Endothelial cell of umbilical vein (primary cell): Measurements from ENCODE around the gene ERRFI1. TPM values are rescaled to one million over a fixed set of nuclear protein-coding genes. Genes with fewer than 3 reads are reported as not detected.

ENCODE experiments used
- BruUV-seq: library from RNA; stranded (reverse); fragments of 400-500 nt; replicated peaks from 2 replicates; lab custom pipeline; 2021; lab: Mats Ljungman, UMichigan
- CTCF ChIA-PET: fragments of 300-600, 350-600 bp; sonication (Branson Sonifier 250); formaldehyde crosslinking; loops from one replicate; lab custom pipeline; 2021; ENCODE audit warnings: antibody characterized with exemption, inconsistent platforms; lab: Charles Lee
- POLR2A ChIA-PET: fragments of 300-600, 350-600 bp; sonication (Branson Sonifier 250); formaldehyde crosslinking; loops from one replicate; lab custom pipeline; 2021; ENCODE audit warnings: antibody characterized with exemption, inconsistent platforms; lab: Charles Lee
- DNase-seq: peaks from one replicate; pipeline ENCODE4 v3.0.0-alpha.2; 2011; ENCODE audit warnings: low read depth, low spot score
- FAIRE-seq: peaks from 2 replicates; lab custom pipeline; 2011; peaks lifted over from hg19 to GRCh38; lab: Jason Lieb, UNC
- H2AFZ ChIP-seq: 2 replicates; pipeline ENCODE4 v1.6.0; 2012; ENCODE audit warnings: low read depth, low read length, control low read depth, inconsistent platforms
- H3K27ac ChIP-seq: 2 replicates; pipeline ENCODE4 v1.5.1; 2011; ENCODE audit warnings: low read depth, mild to moderate bottlenecking, control low read depth, low read length, moderate library complexity; ENCODE audit not compliant: insufficient read depth
- H3K27me3 ChIP-seq, 2 experiments: 2 replicates each; pipeline versions ENCODE4 v1.6.0 to v1.6.1; 2011; ENCODE audit warnings: low read length in 2 of 2, mixed read lengths in 1 of 2; ENCODE audit not compliant: control insufficient read depth in 2 of 2, insufficient read depth in 2 of 2
- H3K36me3 ChIP-seq, 2 experiments: 2 replicates in 1 of 2; 3 replicates in 1 of 2; pipeline ENCODE4 v1.5.1; 2011; ENCODE audit warnings: low read length in 2 of 2, mild to moderate bottlenecking in 1 of 2, moderate library complexity in 1 of 2; ENCODE audit not compliant: control insufficient read depth in 2 of 2, insufficient read depth in 2 of 2; ENCODE audit errors: extremely low read depth in 1 of 2
- H3K4me1 ChIP-seq: 3 replicates; pipeline ENCODE4 v1.5.1; 2011; ENCODE audit warnings: mild to moderate bottlenecking, low read length; ENCODE audit not compliant: control insufficient read depth, insufficient read depth; ENCODE audit errors: extremely low read depth
- H3K4me2 ChIP-seq: 2 replicates; pipeline ENCODE4 v1.6.1; 2011; ENCODE audit warnings: low read length, control low read depth, mixed read lengths; ENCODE audit not compliant: insufficient read depth
- H3K4me3 ChIP-seq, 3 experiments: fragments of 200-600 bp in 1 of 3; sonication (generic), shearing (Covaris generic) in 1 of 3; replicated peaks in 1 of 3; 2 replicates each; pipeline ENCODE4 v1.5.1; 2011 to 2016; ENCODE audit warnings: control low read depth in 3 of 3, low read length in 3 of 3, mild to moderate bottlenecking in 2 of 3, inconsistent platforms in 1 of 3, low read depth in 1 of 3, moderate library complexity in 1 of 3; ENCODE audit not compliant: insufficient read depth in 1 of 3
- H3K79me2 ChIP-seq: 2 replicates; pipeline ENCODE4 v1.6.0; 2012; ENCODE audit warnings: low read length, inconsistent platforms; ENCODE audit not compliant: control insufficient read depth, insufficient read depth
- H3K9ac ChIP-seq: replicated peaks from 2 replicates; pipeline ENCODE3; 2011; ENCODE audit warnings: low read length, control low read depth; ENCODE audit not compliant: insufficient read depth; ENCODE audit errors: extremely low read depth
- H3K9me1 ChIP-seq: replicated peaks from 3 replicates; pipeline ENCODE4 v1.6.0; 2011; ENCODE audit warnings: mild to moderate bottlenecking, low read length; ENCODE audit not compliant: control insufficient read depth, insufficient read depth; ENCODE audit errors: extremely low read depth
- H3K9me3 ChIP-seq: replicated peaks from 2 replicates; pipeline ENCODE4 v1.5.1; 2012; ENCODE audit warnings: low read length, inconsistent platforms; ENCODE audit not compliant: control insufficient read depth, insufficient read depth
- H4K20me1 ChIP-seq: replicated peaks from 2 replicates; pipeline ENCODE3; 2011; ENCODE audit warnings: mild to moderate bottlenecking, low read length; ENCODE audit not compliant: control insufficient read depth, insufficient read depth; ENCODE audit errors: extremely low read depth
- CTCF ChIP-seq, 2 donors: IDR thresholded peaks; 1 replicate in 1 of 2; 2 replicates in 1 of 2; pipeline ENCODE4 v1.5.1; 2011; ENCODE audit warnings: low read length in 2 of 2, mild to moderate bottlenecking in 2 of 2, moderate library complexity in 2 of 2, control low read depth in 1 of 2, inconsistent platforms in 1 of 2, low read depth in 1 of 2; ENCODE audit not compliant: insufficient read depth in 1 of 2; ENCODE audit errors: extremely low read depth in 1 of 2
- EZH2 ChIP-seq: IDR thresholded peaks from 2 replicates; pipeline ENCODE4 v1.6.1; 2012; ENCODE audit warnings: borderline replicate concordance, low read depth, mild to moderate bottlenecking, moderate library complexity, low read length, inconsistent platforms; ENCODE audit not compliant: severe bottlenecking
- FOS ChIP-seq: IDR thresholded peaks from 2 replicates; pipeline ENCODE4 v1.6.1; 2011; ENCODE audit warnings: mild to moderate bottlenecking, low read length, moderate library complexity, borderline replicate concordance; ENCODE audit not compliant: insufficient read depth
- GATA2 ChIP-seq: IDR thresholded peaks from 2 replicates; pipeline ENCODE4 v1.7.0; 2011; ENCODE audit warnings: low read depth, mild to moderate bottlenecking, moderate library complexity, mixed read lengths, low read length; ENCODE audit not compliant: insufficient read length, insufficient read depth
- JUN ChIP-seq: IDR thresholded peaks from 2 replicates; pipeline ENCODE4 v1.6.1; 2011; ENCODE audit warnings: borderline replicate concordance, low read depth; ENCODE audit not compliant: insufficient read length, insufficient read depth
- MAX ChIP-seq: IDR thresholded peaks from 2 replicates; pipeline ENCODE4 v1.6.1; 2011; ENCODE audit not compliant: insufficient read depth, insufficient read length
- MYC ChIP-seq: IDR thresholded peaks from one replicate; pipeline ENCODE4 v1.6.1; 2011; ENCODE audit warnings: mild to moderate bottlenecking, low read depth, low read length
- POLR2A ChIP-seq: IDR thresholded peaks from 2 replicates; pipeline ENCODE4 v1.6.1; 2012; ENCODE audit warnings: low read depth, mild to moderate bottlenecking, control low read depth, low read length
- POLR2AphosphoS5 ChIP-seq: IDR thresholded peaks from 2 replicates; pipeline ENCODE4 v1.6.1; 2012; ENCODE audit warnings: low read depth, mild to moderate bottlenecking, control low read depth, low read length, moderate library complexity; ENCODE audit not compliant: insufficient read depth
- dilution Hi-C: fragments of 300-500 bp; cut with MboI; formaldehyde crosslinking; loops from one replicate; pipeline ENCODE4 v1.15.0; 2019; ENCODE audit warnings: low sequenced_read_pairs; ENCODE audit not compliant: extremely low pct_ligation_motif_present
- intact Hi-C: fragments of 100-400 bp; cut with micrococcal nuclease; formaldehyde crosslinking; loops from one replicate; pipeline ENCODE4 v1.10.0; 2022
- polyA plus RNA-seq, 4 experiments: library from polyadenylated mRNA; depleted of rRNA in 3 of 4; stranded (reverse) in 3 of 4; unstranded in 1 of 4; fragments of >200 nt; gene quantifications; 2 replicates each; pipeline versions ENCODE4 v1.2.1 to v1.2.3, GENCODE V29; 2011 to 2012; ENCODE audit warnings: missing spikeins in 1 of 4
- total RNA-seq: library from RNA; stranded (reverse); gene quantifications from 2 replicates; pipeline ENCODE4 v1.2.3, GENCODE V29; 2021

Gene ERRFI1
- total and polyA plus RNA-seq, 2 donors (not counting 3 experiments of a cell fraction or from before 2014, with no cell fraction given), result 28.1 to 32.0 TPM

- Histone ChIP-seq H2AFZ (no peak overlapping the region), H3K9me3 (no peaks in the 10 kb centered on the region), H3K27me3 (no peaks in the 10 kb centered on the region), H3K4me3 (no peak overlapping the region), H3K79me2 (no peaks in the 10 kb centered on the region), H3K4me2 (no peak overlapping the region), H3K9me1 (no peaks in the 10 kb centered on the region), H3K36me3 (no peaks in the 10 kb centered on the region), H3K4me1 (peaks cover 20% of the 10 kb centered on the region), H4K20me1 (no peaks in the 10 kb centered on the region), H3K9ac (no peak overlapping the region), H3K27ac (no peak overlapping the region)
- CTCF ChIA-PET, result interaction anchor here (1.2 to 4.4 kb wide), 2 partner anchors 10 to 310 kb away, joined by 4 to 21 read pairs; no protein-coding TSS in a partner anchor
- dilution Hi-C loops (no loop called here), intact Hi-C loops (no loop called here)
- FAIRE-seq (no peak), DNase-seq (no peak)
- no TSS peak for BruUV-seq
- POLR2A ChIA-PET, result no interaction called here
- TF ChIP-seq POLR2A, result no peak
- no peak for TF ChIP-seq JUN
- no peak for TF ChIP-seq MYC
- no peak for TF ChIP-seq GATA2
- TF ChIP-seq MAX, result no peak
Observed at GRCh38 chr1:8004113-8004802, 21.9 kb downstream of the ERRFI1 start.

GRCh38 chr1:8003438-8004112 lies 22.5 kb downstream of the ERRFI1 start:
- dilution Hi-C loops (no loop called here), intact Hi-C loops (no loop called here)
- CTCF ChIA-PET, result interaction anchor here (1.2 kb wide), 1 partner anchor 11 kb away, joined by 4 read pairs; no protein-coding TSS in a partner anchor

More at GRCh38 chr1:8003438-8004112, 22.5 kb downstream of the ERRFI1 start:
- Histone ChIP-seq H3K79me2 (no peaks in the 10 kb centered on the region), H3K4me2 (no peak overlapping the region), H3K9ac (no peak overlapping the region), H3K4me1 (peaks cover 20% of the 10 kb centered on the region), H2AFZ (no peak overlapping the region), H3K27me3 (no peaks in the 10 kb centered on the region), H3K4me3 (no peak overlapping the region), H3K9me1 (no peaks in the 10 kb centered on the region), H3K36me3 (no peaks in the 10 kb centered on the region), H3K27ac (no peak overlapping the region), H3K9me3 (no peaks in the 10 kb centered on the region), H4K20me1 (no peaks in the 10 kb centered on the region)
- no peak for DNase-seq
- TF ChIP-seq GATA2 (no peak), MAX (no peak), CTCF (IDR thresholded peaks at IDR 0.05; ENCODE audit: extremely low read depth in 1 of 2, insufficient read depth in 1 of 2, low read depth in 1 of 2, low read length in 2 of 2) (no peak), FOS (no peak), POLR2AphosphoS5 (no peak), MYC (no peak), JUN (no peak), EZH2 (no peak), POLR2A (no peak)
- no peak for FAIRE-seq
- BruUV-seq, result no TSS peak
- POLR2A ChIA-PET, result no interaction called here
